ENCODE data around the gene AR.

Gene AR

GRCh38 chrX:67570839-67571238, 27.0 kb downstream of the AR start:
- Histone ChIP-seq H3K27me3 (no peaks in the 10 kb centered on the region), H3K27ac (no peak overlapping the region), H3K4me3 (no peak overlapping the region), H3K36me3 (no peaks in the 10 kb centered on the region), H3K4me1 (no peaks in the 10 kb centered on the region), H3K9me3 (no peaks in the 10 kb centered on the region)
- TF ChIP-seq CTCF (IDR thresholded peaks at IDR 0.05): no peak
- no peak for DNase-seq
- intact Hi-C loops (cut with DNase I; ENCODE audit: low total_unique reads): no loop called here

GRCh38 chrX:67574696-67575095, 30.9 kb downstream of the AR start:
- no peak for DNase-seq
- intact Hi-C loops (cut with DNase I; ENCODE audit: low total_unique reads): no loop called here
- Histone ChIP-seq H3K4me1 (no peaks in the 10 kb centered on the region), H3K27me3 (no peaks in the 10 kb centered on the region), H3K36me3 (no peaks in the 10 kb centered on the region), H3K27ac (no peak overlapping the region), H3K4me3 (no peak overlapping the region), H3K9me3 (no peaks in the 10 kb centered on the region)
- TF ChIP-seq CTCF (IDR thresholded peaks at IDR 0.05): no peak

- Histone ChIP-seq H3K9me3 (no peaks in the 10 kb centered on the region), H3K27me3 (no peaks in the 10 kb centered on the region), H3K36me3 (no peaks in the 10 kb centered on the region), H3K27ac (no peak overlapping the region), H3K4me3 (no peak overlapping the region), H3K4me1 (peaks cover 0 to 20% (median 2%) of the 10 kb centered on the region in 4 donors)
- DNase-seq: no peak
- intact Hi-C loops (cut with DNase I; ENCODE audit: low total_unique reads): no loop called here
- TF ChIP-seq CTCF (IDR thresholded peaks at IDR 0.05): no peak
Observed at GRCh38 chrX:67582436-67582835, 38.6 kb downstream of the AR start.

GRCh38 chrX:67583171-67583570, 39.4 kb downstream of the AR start:
- no peak for TF ChIP-seq CTCF (IDR thresholded peaks at IDR 0.05)
- Histone ChIP-seq H3K4me1 (peaks cover 0 to 27% (median 2%) of the 10 kb centered on the region in 4 donors), H3K27ac (no peak overlapping the region), H3K9me3 (no peaks in the 10 kb centered on the region), H3K4me3 (no peak overlapping the region), H3K27me3 (no peaks in the 10 kb centered on the region), H3K36me3 (no peaks in the 10 kb centered on the region)
- intact Hi-C loops (cut with DNase I; ENCODE audit: low total_unique reads): no loop called here
- DNase-seq: no peak

GRCh38 chrX:67585401-67585800, 41.6 kb downstream of the AR start:
- Histone ChIP-seq H3K4me1 (peaks cover 0 to 34% (median 4%) of the 10 kb centered on the region in 4 donors), H3K27me3 (no peaks in the 10 kb centered on the region), H3K9me3 (no peaks in the 10 kb centered on the region), H3K4me3 (no peak overlapping the region), H3K27ac (no peak overlapping the region), H3K36me3 (no peaks in the 10 kb centered on the region)
- intact Hi-C loops (cut with DNase I; ENCODE audit: low total_unique reads): no loop called here
- no peak for DNase-seq
- no peak for TF ChIP-seq CTCF (IDR thresholded peaks at IDR 0.05)

All from tibial artery (tissue), 4 donors.